ENCODE measurements around the gene SHROOM4.
A peak's percentile ranks its signal among the peaks of the same experiment; 100 is the strongest.

The SHROOM4 gene

GRCh38 chrX:50771382-50771781, 42.6 kb downstream of the SHROOM4 start:
- DNase-seq (ENCODE audit: low spot score), result no peak
- no peaks in the 10 kb centered on the region for H3K27me3 ChIP-seq (ENCODE audit: insufficient read depth, poor library complexity, severe bottlenecking)

GRCh38 chrX:50770702-50771101, 43.3 kb downstream of the SHROOM4 start:
- TF ChIP-seq CTCF (IDR thresholded peaks at IDR 0.05; ENCODE audit: poor library complexity, severe bottlenecking), result no peak
- H3K4me3 ChIP-seq (ENCODE audit: severe bottlenecking), result no peak overlapping the region
- no peak for DNase-seq (ENCODE audit: low spot score)
- no peaks in the 10 kb centered on the region for H3K9me3 ChIP-seq (ENCODE audit: severe bottlenecking)
- no peak overlapping the region for H3K27ac ChIP-seq (ENCODE audit: poor library complexity, severe bottlenecking)
- H3K4me1 ChIP-seq (ENCODE audit: insufficient read depth, poor library complexity, severe bottlenecking), result no peaks in the 10 kb centered on the region
- H3K27me3 ChIP-seq (ENCODE audit: insufficient read depth, poor library complexity, severe bottlenecking), result no peaks in the 10 kb centered on the region
- ATAC-seq (ENCODE audit: low read depth), result 0 out of 3 replicates have a peak, but pooled peaks have one; percentile 17
- no peaks in the 10 kb centered on the region for H3K36me3 ChIP-seq (ENCODE audit: low read depth)

More at GRCh38 chrX:50771382-50771781, 42.6 kb downstream of the SHROOM4 start:
- Histone ChIP-seq H3K9me3 (ENCODE audit: severe bottlenecking) (no peaks in the 10 kb centered on the region), H3K36me3 (ENCODE audit: low read depth) (no peaks in the 10 kb centered on the region), H3K27ac (ENCODE audit: poor library complexity, severe bottlenecking) (no peak overlapping the region), H3K4me3 (ENCODE audit: severe bottlenecking) (no peak overlapping the region), H3K4me1 (ENCODE audit: insufficient read depth, poor library complexity, severe bottlenecking) (no peaks in the 10 kb centered on the region)
- TF ChIP-seq CTCF (IDR thresholded peaks at IDR 0.05; ENCODE audit: poor library complexity, severe bottlenecking), result no peak
- ATAC-seq (ENCODE audit: low read depth), result no peak

- Histone ChIP-seq H3K36me3 (ENCODE audit: low read depth) (no peaks in the 10 kb centered on the region), H3K9me3 (ENCODE audit: severe bottlenecking) (no peaks in the 10 kb centered on the region), H3K27me3 (ENCODE audit: insufficient read depth, poor library complexity, severe bottlenecking) (no peaks in the 10 kb centered on the region), H3K4me1 (ENCODE audit: insufficient read depth, poor library complexity, severe bottlenecking) (no peaks in the 10 kb centered on the region), H3K4me3 (ENCODE audit: severe bottlenecking) (no peak overlapping the region), H3K27ac (ENCODE audit: poor library complexity, severe bottlenecking) (no peak overlapping the region)
- ATAC-seq (ENCODE audit: low read depth), result no peak
- DNase-seq (ENCODE audit: low spot score), result no peak
- TF ChIP-seq CTCF (IDR thresholded peaks at IDR 0.05; ENCODE audit: poor library complexity, severe bottlenecking), result no peak
These were observed 44.5 kb downstream of the SHROOM4 start for GRCh38 chrX:50769389-50770063.

- Histone ChIP-seq H3K9me3 (ENCODE audit: severe bottlenecking) (no peaks in the 10 kb centered on the region), H3K36me3 (ENCODE audit: low read depth) (no peaks in the 10 kb centered on the region), H3K27me3 (ENCODE audit: insufficient read depth, poor library complexity, severe bottlenecking) (no peaks in the 10 kb centered on the region), H3K4me1 (ENCODE audit: insufficient read depth, poor library complexity, severe bottlenecking) (no peaks in the 10 kb centered on the region), H3K4me3 (ENCODE audit: severe bottlenecking) (no peak overlapping the region), H3K27ac (ENCODE audit: poor library complexity, severe bottlenecking) (no peak overlapping the region)
- no peak for TF ChIP-seq CTCF (IDR thresholded peaks at IDR 0.05; ENCODE audit: poor library complexity, severe bottlenecking)
- no peak for DNase-seq (ENCODE audit: low spot score)
- no peak for ATAC-seq (ENCODE audit: low read depth)
These were observed 45.2 kb downstream of the SHROOM4 start for GRCh38 chrX:50768801-50769200.

GRCh38 chrX:50765986-50766385, 48.0 kb downstream of the SHROOM4 start:
- ATAC-seq (ENCODE audit: low read depth), result no peak
- no peak overlapping the region for H3K27ac ChIP-seq (ENCODE audit: poor library complexity, severe bottlenecking)
- H3K36me3 ChIP-seq (ENCODE audit: low read depth), result no peaks in the 10 kb centered on the region
- H3K27me3 ChIP-seq (ENCODE audit: insufficient read depth, poor library complexity, severe bottlenecking), result no peaks in the 10 kb centered on the region
- no peak overlapping the region for H3K4me3 ChIP-seq (ENCODE audit: severe bottlenecking)
- no peaks in the 10 kb centered on the region for H3K4me1 ChIP-seq (ENCODE audit: insufficient read depth, poor library complexity, severe bottlenecking)
- no peak for TF ChIP-seq CTCF (IDR thresholded peaks at IDR 0.05; ENCODE audit: poor library complexity, severe bottlenecking)
- no peak for DNase-seq (ENCODE audit: low spot score)
- H3K9me3 ChIP-seq (ENCODE audit: severe bottlenecking), result no peaks in the 10 kb centered on the region

Measured in RWPE2 (cell line).